Measurements from ENCODE around the gene CATSPER2.
"Not testable (repeated sequence)": the region's sequence is repeated elsewhere in the genome, so short reads cannot be mapped to it uniquely, and the experiment has no call there.

DNA sequence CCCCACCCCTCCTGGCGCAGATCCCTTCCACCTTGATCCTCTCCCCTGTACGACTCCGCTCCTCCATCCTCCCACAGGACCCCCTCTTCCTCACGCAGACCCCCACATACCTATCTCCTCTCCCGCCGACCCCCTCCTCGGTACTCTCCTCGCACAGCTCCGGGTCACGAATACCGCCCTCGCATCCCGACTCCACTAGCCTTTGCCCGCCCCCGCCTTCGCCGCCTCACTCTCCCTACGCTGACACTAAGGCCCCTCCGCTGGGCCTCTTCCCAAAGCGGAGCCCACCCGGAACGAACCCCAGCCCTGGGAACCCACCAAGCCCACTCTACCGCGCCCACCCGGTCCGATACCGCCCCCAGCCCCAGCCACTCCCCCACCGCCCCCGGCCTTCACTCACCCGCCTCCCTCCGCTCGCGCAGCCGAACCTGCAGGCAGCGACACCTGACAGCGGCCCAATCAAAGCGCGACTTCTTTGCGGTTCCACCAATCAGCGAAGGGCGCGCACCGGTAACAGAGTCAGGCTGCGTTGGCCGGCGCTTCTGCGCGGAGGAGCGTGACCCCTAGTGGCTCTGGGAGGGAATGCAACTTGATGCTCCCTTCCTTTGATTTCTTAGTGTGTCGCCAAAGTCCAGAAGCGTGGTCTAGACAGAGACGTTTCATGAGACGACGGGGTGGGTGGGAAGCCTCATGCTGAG is 41.1 kb upstream of the CATSPER2 start:
- TF ChIP-seq GABPA (IDR thresholded peaks at IDR 0.05; ENCODE audit: borderline replicate concordance, insufficient read depth, low read length); CTCF (IDR thresholded peaks at IDR 0.05; ENCODE audit: control extremely low read depth in 1 of 3, insufficient read depth in 1 of 3, low read depth in 1 of 3, low read length in 3 of 3); JUN (IDR thresholded peaks at IDR 0.05; ENCODE audit: low read depth, low read length); EZH2 (IDR thresholded peaks at IDR 0.05; ENCODE audit: low read depth, low read length, severe bottlenecking); SP1 (IDR thresholded peaks at IDR 0.05; ENCODE audit: low read depth, low read length); HDAC2 (IDR thresholded peaks at IDR 0.05; ENCODE audit: borderline replicate concordance in 1 of 2, low read depth in 2 of 2, low read length in 2 of 2); SIRT6 (IDR thresholded peaks at IDR 0.05; ENCODE audit: low read length); EGR1 (IDR thresholded peaks at IDR 0.05; ENCODE audit: borderline replicate concordance, low read depth, low read length); EP300 (IDR thresholded peaks at IDR 0.05; ENCODE audit: borderline replicate concordance in 1 of 2, low read depth in 2 of 2, low read length in 2 of 2); ZNF274 (IDR thresholded peaks at IDR 0.05; ENCODE audit: borderline replicate concordance, extremely low read depth, low read length); HDAC6 (IDR thresholded peaks at IDR 0.05; ENCODE audit: low read depth, low read length): not testable (repeated sequence)
- TF ChIP-seq, protein P1, sequence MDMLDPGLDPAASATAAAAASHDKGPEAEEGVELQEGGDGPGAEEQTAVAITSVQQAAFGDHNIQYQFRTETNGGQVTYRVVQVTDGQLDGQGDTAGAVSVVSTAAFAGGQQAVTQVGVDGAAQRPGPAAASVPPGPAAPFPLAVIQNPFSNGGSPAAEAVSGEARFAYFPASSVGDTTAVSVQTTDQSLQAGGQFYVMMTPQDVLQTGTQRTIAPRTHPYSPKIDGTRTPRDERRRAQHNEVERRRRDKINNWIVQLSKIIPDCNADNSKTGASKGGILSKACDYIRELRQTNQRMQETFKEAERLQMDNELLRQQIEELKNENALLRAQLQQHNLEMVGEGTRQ (IDR thresholded peaks at IDR 0.05; ENCODE audit: low read length) = not testable (repeated sequence)

Data from H1 (cell line).